ENCODE measurements around the gene MDK.

MDK gene

GRCh38 chr11:46353698-46354097 lies 27.8 kb upstream of the MDK start:
- no peak for TF ChIP-seq CTCF (IDR thresholded peaks at IDR 0.05; ENCODE audit: low read depth, low read length)
- no peak overlapping the region for H3K4me3 ChIP-seq (ENCODE audit: low read depth, low read length)
- in situ Hi-C loops (cut with HindIII; ENCODE audit: low sequenced_read_pairs): no loop called here
- DNase-seq (ENCODE audit: low read depth, low spot score): no peak

GRCh38 chr11:46356924-46357482 lies 24.5 kb upstream of the MDK start:
- DNase-seq (ENCODE audit: low read depth, low spot score): peak; percentile 58
- no peak for TF ChIP-seq CTCF (IDR thresholded peaks at IDR 0.05; ENCODE audit: low read depth, low read length)
- in situ Hi-C loops (cut with HindIII; ENCODE audit: low sequenced_read_pairs): no loop called here
- no peak overlapping the region for H3K4me3 ChIP-seq (ENCODE audit: low read depth, low read length)

- H3K4me3 ChIP-seq (ENCODE audit: low read depth, low read length): no peak overlapping the region
- no peak for TF ChIP-seq CTCF (IDR thresholded peaks at IDR 0.05; ENCODE audit: low read depth, low read length)
- in situ Hi-C loops (cut with HindIII; ENCODE audit: low sequenced_read_pairs): no loop called here
- DNase-seq (ENCODE audit: low read depth, low spot score): no peak
These were observed 24.0 kb upstream of the MDK start for GRCh38 chr11:46357483-46357936.

DNA sequence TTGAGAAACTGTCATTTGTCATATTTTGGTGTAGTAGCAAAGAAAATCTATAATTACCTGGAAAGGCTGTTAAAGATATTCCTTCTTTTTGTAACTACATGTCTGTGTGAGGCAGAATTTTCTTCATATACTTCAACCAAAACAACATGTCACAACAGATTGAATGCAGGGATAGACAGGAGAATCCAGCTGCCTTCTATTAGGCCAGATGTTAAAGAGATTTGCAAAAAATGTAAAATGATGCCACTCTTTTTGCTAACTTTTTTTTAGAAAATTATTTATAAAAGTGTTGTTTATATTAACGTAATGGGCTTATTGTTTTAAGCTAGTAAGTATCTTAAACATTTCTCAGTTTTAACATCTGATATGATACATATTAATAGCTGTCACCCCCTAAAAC lies 21.5 kb upstream of the MDK start:
- no peak overlapping the region for H3K4me3 ChIP-seq (ENCODE audit: low read depth, low read length)
- DNase-seq (ENCODE audit: low read depth, low spot score): no peak
- in situ Hi-C loops (cut with HindIII; ENCODE audit: low sequenced_read_pairs): no loop called here
- TF ChIP-seq CTCF (IDR thresholded peaks at IDR 0.05; ENCODE audit: low read depth, low read length): no peak

GRCh38 chr11:46360878-46361277 lies 20.6 kb upstream of the MDK start:
- DNase-seq (ENCODE audit: low read depth, low spot score): no peak
- in situ Hi-C loops (cut with HindIII; ENCODE audit: low sequenced_read_pairs): no loop called here
- no peak for TF ChIP-seq CTCF (IDR thresholded peaks at IDR 0.05; ENCODE audit: low read depth, low read length)
- no peak overlapping the region for H3K4me3 ChIP-seq (ENCODE audit: low read depth, low read length)

DNA sequence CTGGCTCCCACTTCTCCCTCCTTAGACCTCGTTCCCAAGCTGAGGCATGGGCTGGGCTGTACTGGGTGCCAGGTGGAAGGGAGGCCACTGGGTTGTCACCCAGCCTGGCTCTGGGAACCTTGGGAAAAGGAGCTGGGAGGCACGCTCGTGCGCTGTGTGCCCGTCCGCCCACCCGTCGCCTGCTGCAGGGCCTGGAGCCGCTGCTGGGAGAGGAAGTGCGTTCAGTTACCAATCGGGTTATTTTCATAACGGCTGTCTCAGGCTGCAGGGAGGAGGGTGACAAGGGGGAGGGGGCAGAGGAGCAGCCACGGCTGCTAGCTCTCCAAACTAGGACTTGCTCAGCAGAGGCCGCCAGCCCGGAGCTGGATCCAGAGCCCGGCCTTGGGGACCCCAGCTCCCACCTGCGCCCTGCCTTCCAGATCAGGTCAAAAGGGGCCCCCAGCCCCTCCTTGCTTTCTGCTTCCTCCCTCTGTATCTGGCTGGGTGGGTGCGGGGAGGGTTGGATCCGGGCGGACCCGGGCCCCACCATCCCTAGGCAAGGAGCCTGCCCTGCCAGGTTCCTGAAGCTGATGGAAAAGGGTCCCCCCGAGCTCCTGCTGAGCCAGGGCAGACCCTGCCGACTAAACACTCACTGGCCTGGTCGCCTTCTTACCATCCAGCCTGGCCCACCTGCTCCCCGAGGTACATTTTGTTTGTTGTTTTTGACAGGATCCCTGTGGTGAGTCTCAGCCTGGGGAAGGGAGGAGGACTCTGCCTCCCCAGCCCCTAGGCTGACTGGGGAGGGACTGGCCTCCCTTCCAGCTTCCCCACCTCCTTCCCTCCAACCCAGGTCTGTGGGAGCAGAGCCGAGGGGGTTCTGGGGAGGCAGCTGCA lies 19.9 kb upstream of the MDK start:
- in situ Hi-C loops (cut with HindIII; ENCODE audit: low sequenced_read_pairs): no loop called here
- no peak for TF ChIP-seq CTCF (IDR thresholded peaks at IDR 0.05; ENCODE audit: low read depth, low read length)
- DNase-seq (ENCODE audit: low read depth, low spot score): peak; percentile 50
- H3K4me3 ChIP-seq (ENCODE audit: low read depth, low read length): no peak overlapping the region

All from astrocyte of the spinal cord (primary cell).